Activated naive CD8-positive, alpha-beta T cell treated with anti-CD3 and anti-CD28 coated beads, Interleukin-2, amount 10 ng/mL, durations not matched to agents 7 days and 5 days (primary cell): ENCODE results near the gene ORC5. TPM values are rescaled to one million over a fixed set of nuclear protein-coding genes. Genes with fewer than 3 reads are reported as not detected.
"Not testable (repeated sequence)": the region's sequence is repeated elsewhere in the genome, so short reads cannot be mapped to it uniquely, and the experiment has no call there.

Experiments
- ATAC-seq: fragments of 150-1000 bp; cut with Tn5 transposase; one replicate; pipeline ENCODE4 v1.10.0; 2021; ENCODE audit warnings: low read depth, moderate library complexity
- POLR2A ChIA-PET: fragments of 350-600 bp; sonication (Branson Sonifier 250); formaldehyde crosslinking; loops from one replicate; lab custom pipeline; 2021; ENCODE audit warnings: antibody characterized with exemption; lab: Charles Lee
- DNase-seq: peaks from one replicate; pipeline ENCODE4 v3.0.0; 2021
- H3K27ac Mint-ChIP-seq: one replicate; pipeline ENCODE4 v1.8.0; 2022; ENCODE audit warnings: mild to moderate bottlenecking, mixed read lengths
- H3K27me3 Mint-ChIP-seq: one replicate; pipeline ENCODE4 v1.8.0; 2022; ENCODE audit warnings: mild to moderate bottlenecking, moderate library complexity, mixed read lengths
- H3K36me3 Mint-ChIP-seq: one replicate; pipeline ENCODE4 v1.8.0; 2021; ENCODE audit warnings: mild to moderate bottlenecking, mixed read lengths
- H3K4me1 Mint-ChIP-seq: one replicate; pipeline ENCODE4 v1.8.0; 2021; ENCODE audit warnings: mixed read lengths
- H3K4me3 Mint-ChIP-seq: one replicate; pipeline ENCODE4 v1.8.0; 2022; ENCODE audit warnings: mild to moderate bottlenecking, moderate library complexity, mixed read lengths
- H3K9me3 Mint-ChIP-seq: one replicate; pipeline ENCODE4 v1.8.0; 2021; ENCODE audit warnings: mixed read lengths
- total RNA-seq, 2 experiments: library from RNA; stranded (reverse); gene quantifications; one replicate each; pipeline ENCODE4 v1.2.3, GENCODE V29; 2021

The ORC5 gene
- total RNA-seq, 2 experiments from 2014 or later, result 20.3 to 20.8 TPM

GRCh38 chr7:104225451-104225850 is 17.6 kb upstream of the ORC5 start:
- no peak overlapping the region for H3K27ac Mint-ChIP-seq
- ATAC-seq, result no peak
- POLR2A ChIA-PET, result interaction anchor here (0.6 kb wide), 1 partner anchor 43 kb away, joined by 3 read pairs; no protein-coding TSS in a partner anchor
- H3K36me3 Mint-ChIP-seq, result no peaks in the 10 kb centered on the region
- H3K4me1 Mint-ChIP-seq, result no peaks in the 10 kb centered on the region
- H3K4me3 Mint-ChIP-seq, result no peak overlapping the region
- H3K9me3 Mint-ChIP-seq, result peaks cover under 1% of the 10 kb centered on the region
- DNase-seq, result no peak
- H3K27me3 Mint-ChIP-seq, result peaks cover 21% of the 10 kb centered on the region

DNA sequence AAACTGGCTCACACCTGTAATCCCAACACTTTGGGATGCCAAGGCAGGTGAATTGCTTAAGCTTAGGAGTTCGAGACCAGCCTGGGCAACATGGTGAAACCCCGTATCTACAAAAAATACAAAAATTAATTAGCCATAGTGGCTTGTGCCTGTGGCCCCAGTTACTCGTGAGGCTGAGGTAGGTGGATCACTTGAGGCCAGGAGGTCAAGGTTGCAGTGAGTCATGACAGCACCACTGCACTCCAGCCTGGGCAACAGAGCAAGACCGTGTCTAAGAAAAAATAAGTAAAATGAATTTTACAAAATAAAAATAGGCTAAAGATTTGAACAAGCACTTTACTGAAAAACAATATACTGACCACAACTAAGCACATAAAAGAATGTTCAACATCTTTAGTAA is 9.8 kb upstream of the ORC5 start:
- Mint-ChIP-seq H3K36me3 (no peaks in the 10 kb centered on the region), H3K9me3 (peaks cover 7% of the 10 kb centered on the region), H3K27ac (no peak overlapping the region), H3K27me3 (peaks cover 9% of the 10 kb centered on the region), H3K4me3 (no peak overlapping the region), H3K4me1 (no peaks in the 10 kb centered on the region)
- POLR2A ChIA-PET, result no interaction called here
- ATAC-seq (no peak), DNase-seq (no peak)

- ATAC-seq, result no peak
- POLR2A ChIA-PET, result no interaction called here
- DNase-seq, result no peak
- peaks cover 2% of the 10 kb centered on the region for H3K9me3 Mint-ChIP-seq
- peak overlapping the region; percentile 91 for H3K4me3 Mint-ChIP-seq
- H3K27ac Mint-ChIP-seq, result no peak overlapping the region
- H3K27me3 Mint-ChIP-seq, result no peaks in the 10 kb centered on the region
- H3K36me3 Mint-ChIP-seq, result no peaks in the 10 kb centered on the region
- H3K4me1 Mint-ChIP-seq, result peaks cover 18% of the 10 kb centered on the region
These were observed 1.2 kb upstream of the ORC5 start for GRCh38 chr7:104209063-104209462.

DNA sequence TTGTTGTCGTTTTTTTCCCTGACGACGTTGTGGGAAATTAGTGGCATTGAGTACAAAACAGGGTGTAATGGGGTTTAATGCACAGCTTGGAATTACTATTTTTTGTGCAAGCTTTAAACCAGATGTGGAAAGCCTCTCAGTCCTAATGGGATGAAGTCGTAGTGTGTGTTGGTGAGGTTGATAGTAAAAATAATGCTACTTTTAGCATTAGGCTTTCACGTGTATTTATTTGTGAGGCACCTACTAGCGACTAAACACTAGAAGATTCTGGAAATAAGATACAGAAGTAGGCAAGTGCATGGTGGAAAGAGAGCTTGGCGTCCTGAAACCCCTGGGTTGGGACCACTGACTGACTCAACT is 588 bp upstream of the ORC5 start:
- H3K9me3 Mint-ChIP-seq, result peaks cover 2% of the 10 kb centered on the region
- peaks cover 5% of the 10 kb centered on the region for H3K36me3 Mint-ChIP-seq
- no peak for ATAC-seq
- H3K4me1 Mint-ChIP-seq, result peaks cover 21% of the 10 kb centered on the region
- peak overlapping the region; percentile 90 for H3K27ac Mint-ChIP-seq
- H3K27me3 Mint-ChIP-seq, result no peaks in the 10 kb centered on the region
- no peak for DNase-seq
- POLR2A ChIA-PET, result no interaction called here
- H3K4me3 Mint-ChIP-seq, result peak overlapping the region; percentile 91

- peak overlapping the region; percentile 91 for H3K4me3 Mint-ChIP-seq
- ATAC-seq (peak; percentile 50), DNase-seq (no peak)
- peaks cover 10% of the 10 kb centered on the region for H3K36me3 Mint-ChIP-seq
- POLR2A ChIA-PET, result no interaction called here
- H3K9me3 Mint-ChIP-seq, result peaks cover 2% of the 10 kb centered on the region
- peak overlapping the region; percentile 90 for H3K27ac Mint-ChIP-seq
- H3K27me3 Mint-ChIP-seq, result no peaks in the 10 kb centered on the region
- H3K4me1 Mint-ChIP-seq, result peaks cover 21% of the 10 kb centered on the region
These were observed 474 bp downstream of the ORC5 start for GRCh38 chr7:104207348-104207730.

- Mint-ChIP-seq H3K4me1 (peaks cover 21% of the 10 kb centered on the region), H3K36me3 (peaks cover 15% of the 10 kb centered on the region), H3K27me3 (no peaks in the 10 kb centered on the region), H3K27ac (peak overlapping the region; percentile 90), H3K9me3 (peaks cover 2% of the 10 kb centered on the region), H3K4me3 (peak overlapping the region; percentile 91)
- POLR2A ChIA-PET, result no interaction called here
- ATAC-seq, result no peak
- no peak for DNase-seq
These were observed 972 bp downstream of the ORC5 start for GRCh38 chr7:104206841-104207240.

GRCh38 chr7:104198673-104199278 is 9.0 kb downstream of the ORC5 start:
- Mint-ChIP-seq H3K27ac (no peak overlapping the region), H3K4me1 (peaks cover 11% of the 10 kb centered on the region), H3K36me3 (peaks cover 72% of the 10 kb centered on the region), H3K9me3 (peaks cover 15% of the 10 kb centered on the region), H3K4me3 (no peak overlapping the region), H3K27me3 (no peaks in the 10 kb centered on the region)
- DNase-seq, result no peak
- no peak for ATAC-seq
- POLR2A ChIA-PET, result no interaction called here

DNA sequence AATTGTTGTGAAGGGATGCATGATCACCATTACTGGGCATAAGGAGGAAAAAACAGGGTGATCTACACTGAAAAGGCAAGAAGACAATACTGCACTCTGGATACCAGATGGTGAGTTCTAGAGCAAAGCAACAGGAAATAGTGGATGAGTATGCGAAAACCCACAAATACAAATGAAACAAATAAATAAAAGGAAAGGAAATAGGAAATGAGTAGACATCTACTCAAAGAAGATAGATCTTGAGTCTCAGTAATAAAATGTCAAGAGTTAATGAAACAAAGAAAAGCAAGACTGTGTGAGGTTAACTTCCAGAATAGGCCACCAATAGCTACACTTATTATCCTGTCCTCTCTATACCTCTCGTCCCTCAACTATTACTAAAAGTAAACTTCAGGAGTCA is 11.7 kb downstream of the ORC5 start:
- peaks cover 78% of the 10 kb centered on the region for H3K36me3 Mint-ChIP-seq
- no peak for DNase-seq
- H3K9me3 Mint-ChIP-seq, result peaks cover 15% of the 10 kb centered on the region
- peak; percentile 56 for ATAC-seq
- peak overlapping the region; percentile 25 for H3K4me3 Mint-ChIP-seq
- POLR2A ChIA-PET, result no interaction called here
- no peaks in the 10 kb centered on the region for H3K27me3 Mint-ChIP-seq
- peak overlapping the region; percentile 65 for H3K27ac Mint-ChIP-seq
- H3K4me1 Mint-ChIP-seq, result peaks cover 10% of the 10 kb centered on the region

DNA sequence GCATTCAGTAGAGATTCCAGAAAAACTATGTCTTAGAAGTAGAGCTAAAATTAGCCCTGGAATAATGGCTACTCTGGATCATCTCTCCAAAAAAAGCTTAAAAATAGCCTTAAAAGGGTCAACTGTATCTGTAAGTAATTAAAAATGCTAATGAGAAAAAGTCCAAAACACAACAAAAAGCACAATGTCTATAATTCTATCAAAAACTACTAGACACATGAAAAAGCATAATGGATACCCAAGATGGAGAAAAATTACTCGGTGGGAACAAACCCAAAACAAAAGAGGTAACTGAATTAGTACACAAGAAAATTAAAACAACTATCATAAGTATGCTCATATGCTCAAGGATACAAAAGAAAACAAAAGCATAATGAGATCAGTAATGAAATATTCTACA is 15.4 kb downstream of the ORC5 start:
- Mint-ChIP-seq H3K27me3 (no peaks in the 10 kb centered on the region), H3K4me3 (no peak overlapping the region), H3K27ac (no peak overlapping the region), H3K36me3 (peaks cover 69% of the 10 kb centered on the region), H3K4me1 (peaks cover 10% of the 10 kb centered on the region), H3K9me3 (peaks cover 9% of the 10 kb centered on the region)
- ATAC-seq (no peak), DNase-seq (no peak)
- POLR2A ChIA-PET, result no interaction called here

GRCh38 chr7:104185346-104185745 is 22.5 kb downstream of the ORC5 start:
- Mint-ChIP-seq H3K4me1 (no peaks in the 10 kb centered on the region), H3K27me3 (no peaks in the 10 kb centered on the region), H3K9me3 (peaks cover 4% of the 10 kb centered on the region), H3K4me3 (no peak overlapping the region), H3K27ac (no peak overlapping the region), H3K36me3 (peaks cover 58% of the 10 kb centered on the region)
- ATAC-seq (no peak), DNase-seq (no peak)
- POLR2A ChIA-PET, result interaction anchor here (0.7 kb wide), 1 partner anchor 669 kb away, joined by 3 read pairs; no protein-coding TSS in a partner anchor

DNA sequence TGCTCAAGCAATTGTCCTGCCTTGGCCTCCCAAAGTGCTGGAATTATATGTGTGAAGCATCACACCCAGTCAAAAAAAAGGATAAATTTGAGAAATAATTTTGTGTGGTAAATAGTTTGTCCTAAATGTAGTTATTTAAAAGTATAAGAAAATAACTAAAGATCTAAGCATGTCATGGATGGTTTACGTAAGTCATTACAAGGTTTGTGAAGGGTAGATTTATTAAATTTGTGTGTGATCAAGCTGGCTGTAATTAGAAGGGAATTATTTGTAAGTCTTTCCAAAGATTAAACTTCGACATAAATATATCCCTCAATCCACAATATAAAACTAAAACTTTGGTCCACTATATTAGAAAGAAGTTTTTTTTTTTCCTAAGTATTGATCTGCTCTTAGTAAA is 28.6 kb downstream of the ORC5 start:
- ATAC-seq (no peak), DNase-seq (no peak)
- H3K9me3 Mint-ChIP-seq, result peaks cover 6% of the 10 kb centered on the region
- H3K27ac Mint-ChIP-seq, result no peak overlapping the region
- H3K4me1 Mint-ChIP-seq, result no peaks in the 10 kb centered on the region
- no peaks in the 10 kb centered on the region for H3K27me3 Mint-ChIP-seq
- no peak overlapping the region for H3K4me3 Mint-ChIP-seq
- H3K36me3 Mint-ChIP-seq, result peaks cover 58% of the 10 kb centered on the region
- POLR2A ChIA-PET, result no interaction called here

GRCh38 chr7:104177565-104178083 is 30.2 kb downstream of the ORC5 start:
- H3K9me3 Mint-ChIP-seq, H3K27ac Mint-ChIP-seq, ATAC-seq, POLR2A ChIA-PET, DNase-seq, H3K4me1 Mint-ChIP-seq, H3K4me3 Mint-ChIP-seq, H3K27me3 Mint-ChIP-seq: not testable (repeated sequence)
- peaks cover 46% of the 10 kb centered on the region for H3K36me3 Mint-ChIP-seq

DNA sequence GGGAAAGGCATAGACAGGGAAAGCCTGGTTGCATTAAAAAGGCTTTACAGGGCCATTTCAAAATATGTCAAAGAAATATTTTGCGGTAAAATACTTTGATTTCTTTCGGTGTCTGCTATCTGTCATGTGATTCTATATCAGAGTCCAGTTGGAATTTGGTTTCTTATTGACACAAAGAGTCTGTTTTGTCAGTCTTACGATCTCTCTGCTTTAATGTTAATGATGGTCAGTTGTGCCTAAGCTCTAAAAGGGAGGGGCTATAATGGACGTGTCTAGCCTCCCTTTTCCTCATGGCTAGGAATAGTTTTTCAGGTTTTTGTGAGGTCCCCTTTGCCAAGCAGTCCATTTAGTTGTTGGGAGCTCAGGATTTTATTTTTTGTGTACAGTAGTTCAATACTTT is 31.5 kb downstream of the ORC5 start:
- H3K4me1 Mint-ChIP-seq, result no peaks in the 10 kb centered on the region
- peaks cover 6% of the 10 kb centered on the region for H3K9me3 Mint-ChIP-seq
- no peak overlapping the region for H3K27ac Mint-ChIP-seq
- no peak overlapping the region for H3K4me3 Mint-ChIP-seq
- H3K27me3 Mint-ChIP-seq, result no peaks in the 10 kb centered on the region
- DNase-seq (no peak), ATAC-seq (no peak)
- POLR2A ChIA-PET, result no interaction called here
- peaks cover 36% of the 10 kb centered on the region for H3K36me3 Mint-ChIP-seq

GRCh38 chr7:104175361-104175984 is 32.3 kb downstream of the ORC5 start:
- no peak for ATAC-seq
- no peak for DNase-seq
- Mint-ChIP-seq H3K27me3 (no peaks in the 10 kb centered on the region), H3K4me3 (no peak overlapping the region), H3K27ac (no peak overlapping the region), H3K9me3 (peaks cover 6% of the 10 kb centered on the region), H3K36me3 (peaks cover 36% of the 10 kb centered on the region), H3K4me1 (no peaks in the 10 kb centered on the region)
- POLR2A ChIA-PET, result no interaction called here
